Colonic mucosa (tissue), 4 donors: Measurements from ENCODE around the gene AZI2. TPM values are rescaled to one million over a fixed set of nuclear protein-coding genes. Genes with fewer than 3 reads are reported as not detected.
A peak's percentile ranks its signal among the peaks of the same experiment; 100 is the strongest.

Experiments
- DNase-seq: peaks from one replicate; pipeline ENCODE4 v3.0.0-alpha.2; 2020
- H3K27ac ChIP-seq: fragments of 200-600 bp; one replicate; pipeline ENCODE4 v1.8.0; 2021
- H3K27me3 ChIP-seq: fragments of 200-600 bp; one replicate; pipeline ENCODE4 v1.8.0; 2021
- H3K36me3 ChIP-seq: fragments of 200-600 bp; one replicate; pipeline ENCODE4 v1.8.0; 2021
- H3K4me1 ChIP-seq: fragments of 200-600 bp; one replicate; pipeline ENCODE4 v1.8.0; 2021; ENCODE audit warnings: mild to moderate bottlenecking
- H3K4me3 ChIP-seq: fragments of 200-600 bp; one replicate; pipeline ENCODE4 v1.8.0; 2021
- H3K9ac ChIP-seq, 2 donors: one replicate each; pipeline ENCODE4 v1.7.0; 2013; ENCODE audit warnings: control low read depth in 2 of 2, low read depth in 2 of 2, low read length in 2 of 2
- H3K9me3 ChIP-seq: fragments of 200-600 bp; one replicate; pipeline ENCODE4 v1.8.0; 2021
- CTCF ChIP-seq: fragments of 200-600 bp; IDR thresholded peaks from one replicate; pipeline ENCODE4 v1.8.0; 2022; ENCODE audit warnings: antibody characterized with exemption, mild to moderate bottlenecking
- intact Hi-C: fragments of 100-400 bp; cut with DNase I; formaldehyde crosslinking; loops from one replicate; pipeline ENCODE4 v1.14.1; 2022
- total RNA-seq, 2 donors: library from RNA; stranded (reverse); fragmentation: NEBNext Ultra II Directional in 1 of 2; extraction: Animal tissue kit (Norgen Biotek cat#: 25700) in 1 of 2; gene quantifications; one replicate each; pipeline ENCODE4 v1.2.1, GENCODE V29; 2021
- donor health status: healthy.
- donor health status: DM: no; HTN: no; CAD: no.
- donor health status: DM: no; HTN: no; CAD: no.

AZI2 gene
- total RNA-seq, 2 donors from 2014 or later: 31.9 to 47.0 TPM

GRCh38 chr3:28335246-28335645 is 13.4 kb downstream of the AZI2 start:
- no peaks in the 10 kb centered on the region for H3K27me3 ChIP-seq
- H3K9me3 ChIP-seq: no peaks in the 10 kb centered on the region
- H3K9ac ChIP-seq: no peak overlapping the region
- no peak overlapping the region for H3K27ac ChIP-seq
- H3K4me1 ChIP-seq: no peaks in the 10 kb centered on the region
- H3K36me3 ChIP-seq: no peaks in the 10 kb centered on the region
- no peak for DNase-seq
- H3K4me3 ChIP-seq: no peak overlapping the region
- no peak for TF ChIP-seq CTCF
- intact Hi-C loops: no loop called here

- H3K27ac ChIP-seq: no peak overlapping the region
- H3K9ac ChIP-seq: no peak overlapping the region
- DNase-seq: no peak
- no peaks in the 10 kb centered on the region for H3K36me3 ChIP-seq
- no peak for TF ChIP-seq CTCF
- no peaks in the 10 kb centered on the region for H3K9me3 ChIP-seq
- H3K27me3 ChIP-seq: no peaks in the 10 kb centered on the region
- intact Hi-C loops: no loop called here
- H3K4me1 ChIP-seq: no peaks in the 10 kb centered on the region
- no peak overlapping the region for H3K4me3 ChIP-seq
Measured at GRCh38 chr3:28334552-28334951, 14.1 kb downstream of the AZI2 start.

DNA sequence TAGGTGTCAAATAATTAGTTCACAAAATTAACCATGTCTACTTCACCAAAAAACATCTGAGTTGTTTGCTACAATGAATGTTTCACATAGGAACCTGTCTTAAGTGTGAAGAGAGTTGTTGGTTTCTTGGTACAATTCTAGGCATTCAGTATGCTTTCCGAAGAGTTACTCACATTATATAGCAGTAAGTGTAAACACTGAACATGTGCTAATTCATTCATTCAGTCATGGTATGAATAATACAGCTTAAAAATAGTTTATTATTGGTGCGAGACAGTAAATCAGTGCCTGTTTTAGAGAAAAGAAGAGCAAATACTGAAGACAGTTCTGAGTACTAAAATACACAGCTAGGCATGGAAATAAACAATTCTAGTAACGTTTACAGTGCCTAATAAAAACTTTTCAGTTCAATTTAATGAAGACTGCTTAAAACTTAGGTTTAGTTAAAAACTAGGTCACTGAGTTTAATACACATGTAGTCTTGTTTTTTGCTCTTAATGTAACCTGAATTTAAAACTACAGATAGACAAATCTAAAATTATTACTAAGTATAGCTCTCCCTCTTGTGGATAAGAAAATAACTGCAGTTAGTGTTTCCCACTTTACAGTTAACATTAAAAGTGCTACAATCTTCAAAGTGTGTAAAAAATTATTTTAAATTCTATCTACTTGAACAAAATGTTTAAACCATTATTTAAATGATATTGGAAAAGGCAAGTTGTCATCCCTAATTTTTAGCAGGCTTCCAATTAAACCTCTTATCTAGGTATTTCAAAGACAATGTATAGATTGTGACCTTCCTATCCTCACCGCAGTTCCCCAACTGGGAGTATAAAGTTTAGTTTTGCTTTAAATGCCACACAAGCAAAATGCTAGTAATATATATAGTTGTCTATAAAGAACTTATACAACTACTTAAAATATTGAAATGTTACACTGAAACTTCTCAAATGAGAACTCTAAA is 20.2 kb downstream of the AZI2 start:
- intact Hi-C loops: no loop called here
- H3K27ac ChIP-seq: no peak overlapping the region
- no peak for DNase-seq
- H3K27me3 ChIP-seq: no peaks in the 10 kb centered on the region
- peak; percentile 70 for TF ChIP-seq CTCF
- H3K36me3 ChIP-seq: no peaks in the 10 kb centered on the region
- H3K4me1 ChIP-seq: no peaks in the 10 kb centered on the region
- H3K4me3 ChIP-seq: no peak overlapping the region
- H3K9ac ChIP-seq: no peak overlapping the region
- H3K9me3 ChIP-seq: no peaks in the 10 kb centered on the region

- no peaks in the 10 kb centered on the region for H3K9me3 ChIP-seq
- H3K27ac ChIP-seq: no peak overlapping the region
- no peak for DNase-seq
- no peaks in the 10 kb centered on the region for H3K4me1 ChIP-seq
- no peaks in the 10 kb centered on the region for H3K27me3 ChIP-seq
- no peaks in the 10 kb centered on the region for H3K36me3 ChIP-seq
- no peak overlapping the region for H3K4me3 ChIP-seq
- intact Hi-C loops: no loop called here
- TF ChIP-seq CTCF: no peak
- no peak overlapping the region for H3K9ac ChIP-seq
Measured at GRCh38 chr3:28326458-28326926, 22.1 kb downstream of the AZI2 start.

- intact Hi-C loops: no loop called here
- H3K9me3 ChIP-seq: no peaks in the 10 kb centered on the region
- no peaks in the 10 kb centered on the region for H3K36me3 ChIP-seq
- no peaks in the 10 kb centered on the region for H3K27me3 ChIP-seq
- no peaks in the 10 kb centered on the region for H3K4me1 ChIP-seq
- TF ChIP-seq CTCF: no peak
- no peak overlapping the region for H3K27ac ChIP-seq
- DNase-seq: no peak
- no peak overlapping the region for H3K4me3 ChIP-seq
- H3K9ac ChIP-seq: no peak overlapping the region
Measured at GRCh38 chr3:28322464-28322863, 26.2 kb downstream of the AZI2 start.
